Measurements from ENCODE around the gene PLEKHG2. TPM values are rescaled to one million over a fixed set of nuclear protein-coding genes. Genes with fewer than 3 reads are reported as not detected.

PLEKHG2 gene
- total RNA-seq, 1 donor from 2014 or later = 86.7 TPM

GRCh38 chr19:39407660-39408391, 4.6 kb upstream of the PLEKHG2 start:
- no peak for DNase-seq (ENCODE audit: extremely low spot score, unreplicated experiment)
- Mint-ChIP-seq H3K4me3 (peak overlapping the region; percentile 93), H3K27ac (peak overlapping the region; percentile 99), H3K27me3 (peaks cover 8% of the 10 kb centered on the region), H3K36me3 (peaks cover 6% of the 10 kb centered on the region), H3K9me3 (no peaks in the 10 kb centered on the region), H3K4me1 (ENCODE audit: unreplicated experiment) (peaks cover 28% of the 10 kb centered on the region)
- no peak for TF ChIP-seq CTCF (conservative IDR thresholded peaks at IDR 0.05)

GRCh38 chr19:39408392-39409207, 3.9 kb upstream of the PLEKHG2 start:
- TF ChIP-seq CTCF (conservative IDR thresholded peaks at IDR 0.05) = no peak
- H3K27ac Mint-ChIP-seq = peak overlapping the region; percentile 99
- peak overlapping the region; percentile 93 for H3K4me3 Mint-ChIP-seq
- H3K36me3 Mint-ChIP-seq = peaks cover 6% of the 10 kb centered on the region
- peaks cover 28% of the 10 kb centered on the region for H3K4me1 Mint-ChIP-seq (ENCODE audit: unreplicated experiment)
- H3K27me3 Mint-ChIP-seq = peaks cover 8% of the 10 kb centered on the region
- no peaks in the 10 kb centered on the region for H3K9me3 Mint-ChIP-seq
- DNase-seq (ENCODE audit: extremely low spot score, unreplicated experiment) = no peak

GRCh38 chr19:39409208-39410016, 3.1 kb upstream of the PLEKHG2 start:
- Mint-ChIP-seq H3K27me3 (peaks cover 8% of the 10 kb centered on the region), H3K4me3 (peak overlapping the region; percentile 93), H3K9me3 (no peaks in the 10 kb centered on the region), H3K4me1 (ENCODE audit: unreplicated experiment) (peaks cover 31% of the 10 kb centered on the region), H3K36me3 (peaks cover 12% of the 10 kb centered on the region), H3K27ac (peak overlapping the region; percentile 99)
- peak; percentile 43 for TF ChIP-seq CTCF (conservative IDR thresholded peaks at IDR 0.05)
- peak; percentile 86 for DNase-seq (ENCODE audit: extremely low spot score, unreplicated experiment)

GRCh38 chr19:39410017-39410830, 2.2 kb upstream of the PLEKHG2 start:
- peak overlapping the region; percentile 87 for H3K4me3 Mint-ChIP-seq
- H3K36me3 Mint-ChIP-seq = peaks cover 13% of the 10 kb centered on the region
- TF ChIP-seq CTCF (conservative IDR thresholded peaks at IDR 0.05) = peak; percentile 9
- peak overlapping the region; percentile 99 for H3K27ac Mint-ChIP-seq
- peaks cover 33% of the 10 kb centered on the region for H3K4me1 Mint-ChIP-seq (ENCODE audit: unreplicated experiment)
- peaks cover 8% of the 10 kb centered on the region for H3K27me3 Mint-ChIP-seq
- no peaks in the 10 kb centered on the region for H3K9me3 Mint-ChIP-seq
- no peak for DNase-seq (ENCODE audit: extremely low spot score, unreplicated experiment)

- Mint-ChIP-seq H3K27ac (peak overlapping the region; percentile 99), H3K27me3 (peaks cover 8% of the 10 kb centered on the region), H3K4me1 (ENCODE audit: unreplicated experiment) (peaks cover 33% of the 10 kb centered on the region), H3K4me3 (peak overlapping the region; percentile 87), H3K9me3 (no peaks in the 10 kb centered on the region), H3K36me3 (peaks cover 13% of the 10 kb centered on the region)
- no peak for TF ChIP-seq CTCF (conservative IDR thresholded peaks at IDR 0.05)
- DNase-seq (ENCODE audit: extremely low spot score, unreplicated experiment) = no peak
Measured at GRCh38 chr19:39410831-39411080, 1.7 kb upstream of the PLEKHG2 start.
